BJ (cell line): ENCODE data around the gene CLNK. TPM values are rescaled to one million over a fixed set of nuclear protein-coding genes. Genes with fewer than 3 reads are reported as not detected.

Source experiments
- CTCF ChIA-PET: fragments of 350-600 bp; formaldehyde crosslinking; extraction: SDS; loops from one replicate; lab custom pipeline; 2021; ENCODE audit warnings: antibody characterized with exemption, inconsistent platforms; lab: Yijun Ruan, JAX
- POLR2A ChIA-PET: fragments of 300-600 bp; sonication (Branson Sonifier 250); formaldehyde crosslinking; extraction: SDS; loops from one replicate; lab custom pipeline; 2021; ENCODE audit warnings: antibody characterized with exemption; lab: Charles Lee
- DNase-seq: peaks from one replicate; pipeline ENCODE4 v3.0.0-alpha.2; 2011; ENCODE audit warnings: low read depth
- H3K27me3 ChIP-seq: 2 replicates; pipeline ENCODE4 v1.6.0; 2011; ENCODE audit warnings: low read length; ENCODE audit not compliant: control insufficient read depth, insufficient read depth
- H3K36me3 ChIP-seq: 2 replicates; pipeline ENCODE4 v1.5.1; 2011; ENCODE audit warnings: low read length; ENCODE audit not compliant: control insufficient read depth, insufficient read depth
- H3K4me3 ChIP-seq: 2 replicates; pipeline ENCODE4 v1.5.1; 2011; ENCODE audit warnings: low read depth, mild to moderate bottlenecking, control low read depth, low read length
- CTCF ChIP-seq: IDR thresholded peaks from 2 replicates; pipeline ENCODE4 v1.5.1; 2011; ENCODE audit warnings: low read depth, mild to moderate bottlenecking, control low read depth, inconsistent platforms, low read length, moderate library complexity; ENCODE audit not compliant: insufficient read depth
- polyA plus RNA-seq: library from polyadenylated mRNA; depleted of rRNA; stranded (reverse); fragments of >200 nt; gene quantifications from 2 replicates; pipeline ENCODE4 v1.2.3, GENCODE V29; 2011

The CLNK gene
- polyA plus RNA-seq, 1 experiment, result not detected

- no peak for TF ChIP-seq CTCF
- no peaks in the 10 kb centered on the region for H3K27me3 ChIP-seq
- no peaks in the 10 kb centered on the region for H3K36me3 ChIP-seq
- CTCF ChIA-PET, result interaction anchor here (1.7 kb wide), 1 partner anchor 17 kb away, joined by 6 read pairs; no protein-coding TSS in a partner anchor
- POLR2A ChIA-PET, result no interaction called here
- no peak overlapping the region for H3K4me3 ChIP-seq
- no peak for DNase-seq
Measured at GRCh38 chr4:10647846-10648245, 36.7 kb downstream of the CLNK start.

- Histone ChIP-seq H3K4me3 (no peak overlapping the region), H3K36me3 (no peaks in the 10 kb centered on the region), H3K27me3 (no peaks in the 10 kb centered on the region)
- no peak for DNase-seq
- no peak for TF ChIP-seq CTCF
- CTCF ChIA-PET, result no interaction called here
- POLR2A ChIA-PET, result no interaction called here
Measured at GRCh38 chr4:10643600-10644425, 40.8 kb downstream of the CLNK start.

GRCh38 chr4:10640561-10641201, 43.9 kb downstream of the CLNK start:
- H3K4me3 ChIP-seq, result no peak overlapping the region
- no peak for TF ChIP-seq CTCF
- no peaks in the 10 kb centered on the region for H3K27me3 ChIP-seq
- no peak for DNase-seq
- ChIA-PET CTCF (no interaction called here), POLR2A (no interaction called here)
- H3K36me3 ChIP-seq, result no peaks in the 10 kb centered on the region

GRCh38 chr4:10639664-10640063, 44.9 kb downstream of the CLNK start:
- POLR2A ChIA-PET, result no interaction called here
- CTCF ChIA-PET, result no interaction called here
- no peaks in the 10 kb centered on the region for H3K27me3 ChIP-seq
- TF ChIP-seq CTCF, result no peak
- no peaks in the 10 kb centered on the region for H3K36me3 ChIP-seq
- H3K4me3 ChIP-seq, result no peak overlapping the region
- DNase-seq, result no peak

GRCh38 chr4:10639100-10639499, 45.5 kb downstream of the CLNK start:
- H3K36me3 ChIP-seq, result no peaks in the 10 kb centered on the region
- no peak for TF ChIP-seq CTCF
- POLR2A ChIA-PET, result no interaction called here
- CTCF ChIA-PET, result no interaction called here
- H3K27me3 ChIP-seq, result no peaks in the 10 kb centered on the region
- no peak for DNase-seq
- H3K4me3 ChIP-seq, result no peak overlapping the region
